ENCODE data around the gene ZNF549. TPM values are rescaled to one million over a fixed set of nuclear protein-coding genes. Genes with fewer than 3 reads are reported as not detected.

ZNF549 gene
- total RNA-seq, 1 experiment from 2014 or later, result 7.1 TPM

- no TSS peak for BruUV-seq (replicated peaks)
- Mint-ChIP-seq H3K27ac (ENCODE audit: unreplicated experiment) (no peak overlapping the region), H3K27me3 (ENCODE audit: unreplicated experiment) (no peaks in the 10 kb centered on the region), H3K4me3 (ENCODE audit: low read depth, unreplicated experiment) (no peak overlapping the region), H3K9me3 (ENCODE audit: low read depth, unreplicated experiment) (peaks cover 30% of the 10 kb centered on the region), H3K36me3 (ENCODE audit: insufficient read depth, unreplicated experiment) (peaks cover 52% of the 10 kb centered on the region), H3K4me1 (ENCODE audit: low read depth, unreplicated experiment) (peaks cover 12% of the 10 kb centered on the region)
- no peak for DNase-seq
- intact Hi-C loops (cut with micrococcal nuclease; ENCODE audit: unreplicated experiment), result no loop called here
- no peak for TF ChIP-seq CTCF (IDR thresholded peaks at IDR 0.05; ENCODE audit: unreplicated experiment)
- CTCF ChIA-PET, result no interaction called here
These were observed 49.5 kb downstream of the ZNF549 start for GRCh38 chr19:57576661-57577060.

- BruUV-seq (replicated peaks), result TSS peak; percentile 76
- peaks cover 12% of the 10 kb centered on the region for H3K4me1 Mint-ChIP-seq (ENCODE audit: low read depth, unreplicated experiment)
These were observed 51.5 kb downstream of the ZNF549 start, which contains the start of gene ZNF416 for GRCh38 chr19:57578487-57579205. ZNF416 (minus strand) TSS chr19:57578911; CDS start chr19:57578704, 207 bp downstream.

GRCh38 chr19:57583104-57583520, 56.0 kb downstream of the ZNF549 start:
- DNase-seq, result no peak
- CTCF ChIA-PET, result no interaction called here
- BruUV-seq (replicated peaks), result no TSS peak
- Mint-ChIP-seq H3K4me1 (ENCODE audit: low read depth, unreplicated experiment) (no peaks in the 10 kb centered on the region), H3K36me3 (ENCODE audit: insufficient read depth, unreplicated experiment) (peaks cover 9% of the 10 kb centered on the region), H3K27me3 (ENCODE audit: unreplicated experiment) (no peaks in the 10 kb centered on the region), H3K27ac (ENCODE audit: unreplicated experiment) (no peak overlapping the region), H3K4me3 (ENCODE audit: low read depth, unreplicated experiment) (no peak overlapping the region), H3K9me3 (ENCODE audit: low read depth, unreplicated experiment) (peaks cover 21% of the 10 kb centered on the region)
- TF ChIP-seq CTCF (IDR thresholded peaks at IDR 0.05; ENCODE audit: unreplicated experiment), result no peak
- intact Hi-C loops (cut with micrococcal nuclease; ENCODE audit: unreplicated experiment), result no loop called here

More at GRCh38 chr19:57578487-57579205, 51.5 kb downstream of the ZNF549 start, which contains the start of gene ZNF416:
- peaks cover 34% of the 10 kb centered on the region for H3K9me3 Mint-ChIP-seq (ENCODE audit: low read depth, unreplicated experiment)
- H3K27ac Mint-ChIP-seq (ENCODE audit: unreplicated experiment), result peak within 1 kb of the TSS; percentile 55
- intact Hi-C loops (cut with micrococcal nuclease; ENCODE audit: unreplicated experiment), result no loop called here
- H3K36me3 Mint-ChIP-seq (ENCODE audit: insufficient read depth, unreplicated experiment), result peaks cover 49% of the 10 kb centered on the region
- CTCF ChIA-PET, result no interaction called here
- peak; percentile 96 for DNase-seq
- H3K27me3 Mint-ChIP-seq (ENCODE audit: unreplicated experiment), result no peaks in the 10 kb centered on the region
- no peak for TF ChIP-seq CTCF (IDR thresholded peaks at IDR 0.05; ENCODE audit: unreplicated experiment)
- peak within 1 kb of the TSS; percentile 74 for H3K4me3 Mint-ChIP-seq (ENCODE audit: low read depth, unreplicated experiment)

GRCh38 chr19:57583521-57584416, 56.6 kb downstream of the ZNF549 start, which contains the start of gene ZIK1:
ZIK1 (plus strand) TSS chr19:57584145; CDS start chr19:57584357, 212 bp downstream.
- peaks cover 2% of the 10 kb centered on the region for H3K36me3 Mint-ChIP-seq (ENCODE audit: insufficient read depth, unreplicated experiment)
- H3K27ac Mint-ChIP-seq (ENCODE audit: unreplicated experiment), result no peak within 1 kb of the TSS

More at GRCh38 chr19:57583521-57584416, 56.6 kb downstream of the ZNF549 start, which contains the start of gene ZIK1:
- CTCF ChIA-PET, result no interaction called here
- intact Hi-C loops (cut with micrococcal nuclease; ENCODE audit: unreplicated experiment), result no loop called here
- no peak for DNase-seq
- Mint-ChIP-seq H3K4me3 (ENCODE audit: low read depth, unreplicated experiment) (no peak within 1 kb of the TSS), H3K27me3 (ENCODE audit: unreplicated experiment) (no peaks in the 10 kb centered on the region), H3K4me1 (ENCODE audit: low read depth, unreplicated experiment) (no peaks in the 10 kb centered on the region), H3K9me3 (ENCODE audit: low read depth, unreplicated experiment) (peaks cover 22% of the 10 kb centered on the region)
- BruUV-seq (replicated peaks), result no TSS peak
- TF ChIP-seq CTCF (IDR thresholded peaks at IDR 0.05; ENCODE audit: unreplicated experiment), result no peak

All from Calu3 (cell line).